ENCODE results near the gene TBC1D22A.

Gene TBC1D22A

DNA sequence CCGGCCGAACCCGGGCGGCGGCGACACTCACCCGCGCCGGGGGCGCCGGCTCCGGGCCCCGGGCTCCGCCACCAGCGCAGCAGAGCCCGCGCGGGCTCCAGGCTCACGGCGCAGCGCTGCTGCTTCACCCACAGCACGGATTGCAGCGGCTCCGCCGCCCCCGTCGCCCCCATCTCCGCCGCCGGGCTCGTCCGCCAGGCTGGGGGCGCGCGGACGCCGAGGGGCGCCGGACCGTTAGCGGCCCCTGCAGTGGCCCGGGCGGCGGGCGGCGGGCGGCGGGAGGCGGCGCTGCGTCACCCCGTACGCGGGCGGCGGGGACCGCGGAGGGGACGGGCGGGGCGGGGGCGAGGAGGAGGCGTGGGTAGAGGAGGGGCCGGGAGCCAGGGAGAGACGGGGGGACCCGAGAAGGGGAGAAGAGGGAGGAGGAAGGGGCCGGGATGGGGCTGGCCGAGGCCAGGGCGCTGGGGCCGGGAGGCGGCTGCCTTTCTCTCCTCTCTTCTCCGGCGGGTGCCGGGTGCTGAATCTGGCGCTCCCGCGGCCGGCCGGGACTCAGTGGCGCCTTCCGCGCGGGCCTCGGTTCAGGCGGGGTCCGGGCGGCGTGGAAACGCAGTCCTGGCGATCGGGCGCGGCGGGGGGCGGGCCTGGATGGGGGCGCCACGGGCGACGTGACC is 24.3 kb upstream of the TBC1D22A start, which contains the start of gene CERK:
Gene CERK, minus strand, starts transcription at position 277 of the 671 bp plus-strand sequence. Its CDS starts 104 bp downstream, at position 173.
- peak; percentile 70 for DNase-seq

DNA sequence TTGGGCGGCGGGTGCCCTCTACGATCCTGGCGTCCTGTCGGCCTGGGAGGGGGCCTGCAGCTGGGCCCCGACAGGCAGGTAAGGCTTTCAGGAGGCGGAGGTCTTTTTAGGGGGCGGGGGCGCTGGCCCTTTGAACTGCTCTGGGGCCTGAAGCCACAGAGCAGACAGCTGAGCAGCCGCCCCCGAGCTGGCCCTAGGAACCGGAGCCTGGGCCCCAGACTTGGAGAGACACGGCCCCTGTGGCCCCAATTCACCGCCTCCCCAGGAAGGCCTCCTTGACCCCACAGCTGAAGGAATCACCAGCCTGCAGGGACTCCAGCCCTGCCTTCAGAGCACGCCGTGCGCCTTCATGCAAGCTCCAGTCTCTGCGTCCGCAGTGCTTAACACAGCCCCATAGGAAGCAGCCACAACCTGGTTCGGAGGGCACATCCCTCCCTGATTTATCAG is 23.8 kb upstream of the TBC1D22A start:
- DNase-seq: no peak

GRCh38 chr22:46739094-46739870 is 23.2 kb upstream of the TBC1D22A start:
- peak; percentile 58 for DNase-seq

- no peak for DNase-seq
Observed at GRCh38 chr22:46740910-46741780, 21.3 kb upstream of the TBC1D22A start.

GRCh38 chr22:46741974-46742519 is 20.4 kb upstream of the TBC1D22A start:
- no peak for DNase-seq

- DNase-seq: no peak
Observed at GRCh38 chr22:46742576-46743221, 19.8 kb upstream of the TBC1D22A start.

- no peak for DNase-seq
Observed at GRCh38 chr22:46744581-46744980, 17.9 kb upstream of the TBC1D22A start.

DNA sequence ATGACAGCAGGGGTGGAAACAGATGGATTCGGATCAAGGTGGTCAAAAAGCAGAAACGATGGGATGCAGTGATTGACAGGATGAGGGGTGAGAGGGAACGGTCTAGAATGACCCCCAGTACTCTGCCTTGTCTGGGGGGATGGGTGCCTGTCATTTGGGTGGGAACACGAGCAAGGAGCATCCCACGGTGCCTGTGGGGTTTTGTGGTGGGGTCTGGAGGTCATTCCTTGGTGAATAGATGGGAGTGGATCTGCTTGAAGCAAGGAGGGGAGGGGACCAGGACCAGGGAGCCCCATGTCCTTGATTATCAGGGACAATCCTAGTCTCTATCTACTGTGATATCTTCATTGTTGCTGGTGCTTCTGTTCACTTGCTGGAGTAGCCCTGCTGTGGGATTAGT is 16.3 kb upstream of the TBC1D22A start:
- no peak for DNase-seq

DNA sequence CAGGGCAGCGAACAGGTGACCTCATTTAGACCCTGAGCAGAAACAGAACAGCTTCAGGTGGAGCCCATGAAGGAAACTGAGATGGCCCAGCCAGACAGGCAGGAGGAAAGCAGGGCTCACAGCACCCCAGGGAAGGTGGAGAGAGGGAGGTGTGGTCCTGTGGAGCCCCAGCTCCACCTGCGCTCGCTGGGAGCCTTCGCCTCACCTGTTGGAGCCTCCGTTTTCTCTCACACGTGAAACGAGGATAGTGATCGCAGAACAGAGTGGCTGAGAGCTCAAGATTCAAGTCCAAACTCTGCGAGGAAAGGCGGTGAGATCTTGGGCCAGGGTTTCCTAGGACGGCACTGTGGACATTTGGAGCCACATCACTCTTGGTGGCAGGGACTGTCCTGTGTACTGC is 15.8 kb upstream of the TBC1D22A start:
- DNase-seq: no peak

GRCh38 chr22:46747646-46748045 is 14.8 kb upstream of the TBC1D22A start:
- no peak for DNase-seq

DNA sequence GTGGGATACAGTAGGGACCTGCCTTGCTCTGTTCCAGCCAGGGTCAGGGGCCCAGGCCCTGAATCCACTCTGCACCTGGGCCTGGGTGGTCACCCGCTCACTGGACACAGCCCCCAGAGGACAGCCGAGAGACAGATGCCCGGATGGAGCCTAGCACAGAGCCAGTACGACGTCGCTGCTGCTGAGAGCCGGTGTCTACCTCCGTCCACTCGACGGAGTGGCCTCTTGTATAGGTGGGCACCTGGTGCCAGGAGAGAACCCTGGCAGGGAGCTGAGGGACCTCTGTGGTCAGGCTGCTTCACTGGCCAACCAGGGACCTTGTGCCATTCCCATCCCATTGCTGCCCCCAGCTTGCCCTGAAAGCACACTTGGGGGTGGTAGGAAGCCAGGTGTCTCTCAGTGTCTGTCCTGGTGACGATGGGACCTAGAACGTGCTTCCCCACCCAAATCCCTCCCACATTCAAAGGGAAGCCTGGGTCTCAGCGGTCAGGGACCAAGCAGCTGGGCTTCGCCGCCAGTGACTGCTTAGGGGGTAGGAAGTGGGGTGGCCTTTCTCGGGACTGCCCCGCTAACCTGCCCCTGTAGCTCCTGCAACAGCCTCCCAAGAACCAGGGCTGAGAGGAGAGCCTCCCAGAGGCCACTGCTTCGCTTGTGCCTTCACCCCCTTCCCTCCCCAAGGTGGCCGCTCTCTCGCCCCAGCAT is 14.1 kb upstream of the TBC1D22A start:
- no peak for DNase-seq

DNA sequence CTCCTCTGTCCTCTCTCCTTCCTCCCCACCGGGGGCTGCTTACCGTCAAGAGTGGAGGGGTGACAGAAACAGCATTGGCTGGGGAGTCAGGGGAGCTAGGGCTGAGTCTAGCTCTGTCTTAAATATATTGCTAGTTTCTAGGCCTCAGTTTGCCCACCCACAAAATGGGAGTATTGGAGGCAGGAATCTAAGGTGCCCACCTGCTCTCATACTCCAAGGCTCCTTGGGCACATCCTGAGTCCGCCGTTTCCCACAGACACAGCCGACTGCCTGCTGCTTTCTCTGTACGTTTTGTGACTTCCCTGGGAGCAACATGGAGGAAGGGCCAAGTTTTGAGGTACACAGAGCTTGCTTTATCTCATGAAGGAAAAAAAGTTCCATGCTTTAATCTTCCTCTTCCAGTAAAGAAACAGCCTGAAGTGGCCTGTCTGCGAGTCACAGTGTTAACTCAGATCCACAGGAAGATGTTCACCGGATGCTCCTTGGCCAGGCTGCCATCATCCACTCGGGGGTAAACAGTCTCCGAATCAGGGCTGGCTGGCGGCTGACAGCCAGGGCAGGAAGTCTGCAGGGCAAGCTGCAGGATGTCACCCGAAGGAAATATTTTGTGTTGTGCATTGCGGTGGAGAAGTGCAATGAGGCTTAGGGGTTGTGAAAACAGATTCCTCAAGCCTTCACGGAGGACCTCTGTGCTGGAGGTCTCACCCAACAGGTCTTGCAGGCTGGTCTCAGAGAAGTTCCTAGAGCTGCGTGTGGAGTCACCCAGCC is 13.4 kb upstream of the TBC1D22A start:
- DNase-seq: peak; percentile 78

GRCh38 chr22:46749682-46750529 is 12.5 kb upstream of the TBC1D22A start:
- DNase-seq: no peak

DNA sequence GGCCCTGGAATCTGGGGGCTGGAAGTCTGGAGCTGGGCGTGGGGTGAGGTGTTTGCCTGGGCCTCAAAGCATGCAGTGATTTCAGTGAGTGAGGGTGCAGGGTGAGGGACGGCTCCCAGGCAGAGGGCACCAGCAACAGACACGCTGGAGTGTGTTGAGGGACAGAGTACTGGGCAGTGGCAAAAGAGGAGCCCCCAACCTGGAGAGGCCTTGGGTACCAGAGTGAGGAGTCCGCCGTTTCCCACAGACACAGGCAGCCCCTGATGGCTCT is 12.0 kb upstream of the TBC1D22A start:
- DNase-seq: no peak

GRCh38 chr22:46750863-46751443 is 11.5 kb upstream of the TBC1D22A start:
- DNase-seq: no peak

DNA sequence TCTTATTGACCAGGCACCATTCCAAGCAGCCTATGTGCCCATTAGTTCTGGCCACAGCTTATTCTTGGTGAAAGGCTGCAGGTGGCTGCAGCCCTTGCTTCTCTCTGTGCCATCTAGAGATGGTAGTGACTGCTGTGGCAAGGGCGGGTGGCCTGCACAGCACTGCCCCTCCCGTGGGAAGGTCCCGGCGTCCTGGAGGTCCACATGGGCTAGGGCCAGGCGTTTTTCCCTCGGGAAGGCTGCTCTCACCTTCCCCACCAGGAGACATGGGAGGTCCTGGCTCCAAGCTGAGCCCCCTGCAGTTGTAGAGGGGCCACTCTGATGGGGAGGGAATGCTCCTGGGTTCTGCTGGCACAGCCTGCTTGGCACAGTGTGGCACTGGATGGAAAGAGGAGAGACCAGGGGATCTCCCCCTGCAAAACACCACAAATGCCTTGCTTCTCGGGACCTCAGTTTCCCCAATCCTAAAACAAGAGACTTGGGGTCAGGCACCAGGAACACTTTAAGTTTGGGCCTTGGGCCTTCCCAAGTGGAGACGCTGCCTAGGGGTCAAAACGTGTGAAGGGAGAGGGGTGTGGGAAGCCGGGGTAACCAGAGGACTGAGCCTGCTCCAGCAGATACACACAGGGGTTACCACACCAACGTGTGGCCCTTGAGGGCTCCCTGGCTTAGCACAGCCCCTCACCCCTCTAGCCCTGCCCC is 10.0 kb upstream of the TBC1D22A start:
- DNase-seq: no peak

DNA sequence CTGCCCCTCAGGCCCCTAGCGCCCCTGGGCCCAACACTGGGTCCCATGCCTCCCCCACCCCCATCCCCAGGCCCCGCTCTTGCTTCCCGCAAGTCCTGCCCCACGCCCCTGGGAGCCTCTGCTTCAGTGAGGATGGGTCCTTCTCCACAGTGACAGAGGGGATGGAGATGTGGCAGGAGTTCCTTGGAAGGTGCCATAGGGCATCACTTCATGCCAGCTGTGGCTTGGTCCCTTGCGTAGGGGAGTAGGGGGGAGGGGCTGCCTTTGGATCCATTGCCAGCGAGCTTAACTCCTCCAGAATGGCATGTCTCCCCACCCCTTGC is 9.5 kb upstream of the TBC1D22A start:
- no peak for DNase-seq

DNA sequence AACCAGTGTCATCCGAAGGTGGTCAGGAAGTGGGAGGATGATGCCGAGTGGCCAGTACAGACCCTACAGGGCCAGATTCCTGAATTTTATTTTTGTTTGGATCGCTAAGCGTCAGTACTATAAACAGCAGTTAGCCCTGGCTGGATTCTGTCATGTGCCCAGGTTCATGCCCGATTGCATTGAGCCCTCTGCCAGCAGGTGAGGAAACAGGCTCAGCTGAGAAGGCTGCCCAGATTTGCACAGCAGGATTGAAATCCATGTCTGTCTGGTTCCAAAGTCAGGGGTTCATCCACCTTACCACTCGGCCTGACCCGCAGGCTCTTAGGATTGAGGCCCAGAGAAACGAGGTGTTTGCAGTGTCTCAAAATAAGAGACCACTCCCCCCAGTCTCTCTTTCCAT is 9.1 kb upstream of the TBC1D22A start:
- no peak for DNase-seq

- DNase-seq: no peak
Observed at GRCh38 chr22:46753761-46754109, 8.7 kb upstream of the TBC1D22A start.

Measured in hematopoietic multipotent progenitor cell treated with erythropoietin and hydrocortisone succinate and interleukin-3 and kit ligand, for 4 days (in vitro differentiated cells).